Astrocyte of the hippocampus (primary cell): Measurements from ENCODE around the gene ZSWIM6.

Experiments
- DNase-seq: peaks from one replicate; pipeline ENCODE4 v3.0.0; 2011; ENCODE audit warnings: low read depth, low spot score

Gene ZSWIM6

DNA sequence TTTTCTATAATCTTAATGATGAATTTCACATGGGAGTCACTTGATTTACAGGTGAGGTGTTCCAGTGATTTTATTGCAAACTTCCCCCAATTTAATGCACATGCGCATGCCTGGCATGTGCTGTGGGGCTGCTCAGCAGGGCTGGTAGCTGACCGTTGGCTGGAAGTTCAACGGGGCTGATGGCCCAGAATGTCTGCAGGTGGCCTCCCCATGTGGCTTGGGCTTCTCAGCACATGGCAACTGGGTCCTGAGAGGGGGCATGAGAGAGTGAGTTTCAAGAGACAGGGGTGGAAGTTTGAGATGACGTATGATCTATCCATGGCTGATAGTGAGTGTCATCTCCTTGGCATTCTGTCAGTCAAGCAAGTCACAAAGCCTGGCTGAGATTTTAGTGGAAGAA lies 259.8 kb downstream of the ZSWIM6 start:
- no peak for DNase-seq

DNA sequence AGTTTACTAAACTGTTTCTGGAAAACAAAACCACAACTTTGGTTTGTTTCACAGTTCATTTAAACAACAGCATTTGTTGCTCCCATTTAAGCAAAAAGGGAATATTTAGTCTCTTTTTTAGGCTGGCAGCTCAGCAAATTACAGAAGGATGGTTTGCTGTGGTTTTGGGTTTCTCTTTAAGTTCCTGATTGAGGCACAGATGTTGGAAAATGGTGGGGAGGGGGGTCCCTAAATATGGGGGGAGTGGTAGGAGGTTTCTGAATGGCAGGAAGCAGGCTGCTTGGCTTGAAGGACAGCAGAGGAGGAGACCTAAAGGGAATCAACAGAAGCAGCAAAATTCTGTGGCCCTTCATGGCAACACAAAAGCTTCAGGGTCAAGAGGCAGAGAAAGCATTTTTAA lies 263.4 kb downstream of the ZSWIM6 start:
- DNase-seq: no peak
